Esophagus (tissue), 2 donors: ENCODE results near the gene VSIG2. TPM values are rescaled to one million over a fixed set of nuclear protein-coding genes. Genes with fewer than 3 reads are reported as not detected.

ENCODE experiments used
- H3K27ac ChIP-seq, 2 donors: one replicate each; pipeline ENCODE4 v1.5.1; 2013; ENCODE audit warnings: low read depth in 2 of 2, mild to moderate bottlenecking in 2 of 2, inconsistent platforms in 1 of 2, low read length in 1 of 2, moderate library complexity in 1 of 2
- H3K27me3 ChIP-seq, 2 donors: one replicate each; pipeline ENCODE4 v1.6.1; 2013; ENCODE audit warnings: low read length in 2 of 2, control low read depth in 1 of 2, mild to moderate bottlenecking in 1 of 2; ENCODE audit not compliant: insufficient read depth in 2 of 2, control insufficient read depth in 1 of 2
- H3K36me3 ChIP-seq, 2 donors: one replicate each; pipeline ENCODE4 v1.6.1; 2013; ENCODE audit warnings: low read length in 1 of 2; ENCODE audit not compliant: control insufficient read depth in 2 of 2, insufficient read depth in 2 of 2
- H3K4me1 ChIP-seq, 2 donors: one replicate each; pipeline ENCODE4 v1.6.1; 2013; ENCODE audit warnings: low read length in 1 of 2; ENCODE audit not compliant: control insufficient read depth in 2 of 2, insufficient read depth in 2 of 2
- H3K4me3 ChIP-seq, 2 donors: one replicate each; pipeline ENCODE4 v1.5.1; 2013; ENCODE audit warnings: low read length in 2 of 2, mild to moderate bottlenecking in 2 of 2, low read depth in 1 of 2, moderate library complexity in 1 of 2
- H3K9me3 ChIP-seq, 2 donors: one replicate each; pipeline ENCODE4 v1.6.1; 2013; ENCODE audit warnings: mild to moderate bottlenecking in 2 of 2, low read depth in 1 of 2, low read length in 1 of 2, moderate library complexity in 1 of 2; ENCODE audit not compliant: control insufficient read depth in 2 of 2, insufficient read depth in 1 of 2
- WGBS, 2 donors: extraction: QIAGEN DNeasy Blood & Tissue Kit; methylation state at CpG; one replicate each; pipeline ENCODE4 v1.1.7; 2013; 5-methylcytosine and 5-hydroxymethylcytosine counted together
- polyA plus RNA-seq, 2 donors: library from polyadenylated mRNA; stranded (reverse); fragments of 200-250 nt; gene quantifications; one replicate each; pipeline ENCODE4 v1.2.3, GENCODE V29; 2013
- donor health status: healthy with polysubstance abuse.
- donor health status: Bipolar disorder and iron deficiency.

VSIG2 gene
- polyA plus RNA-seq, 2 donors: 9.7 to 51.4 TPM

GRCh38 chr11:124712392-124712791 is 39.7 kb downstream of the VSIG2 start:
- Histone ChIP-seq H3K9me3 (peaks cover 2% of the 10 kb centered on the region in 2 donors), H3K4me1 (no peaks in the 10 kb centered on the region), H3K4me3 (no peak overlapping the region), H3K27ac (no peak overlapping the region), H3K27me3 (no peaks in the 10 kb centered on the region), H3K36me3 (no peaks in the 10 kb centered on the region)
- WGBS, 2 donors: 63 to 67% methylated on average over 3 of the region's 3 CpGs

- WGBS, 2 donors: 81% methylated on average over 4 of the region's 4 CpGs
- no peak overlapping the region for H3K27ac ChIP-seq
These were observed 44.2 kb downstream of the VSIG2 start for GRCh38 chr11:124707829-124708228.

GRCh38 chr11:124700028-124700427 is 52.0 kb downstream of the VSIG2 start:
- no peak overlapping the region for H3K27ac ChIP-seq
- no peak overlapping the region for H3K4me3 ChIP-seq
- no peaks in the 10 kb centered on the region for H3K9me3 ChIP-seq
- H3K4me1 ChIP-seq: no peaks in the 10 kb centered on the region
- H3K27me3 ChIP-seq: no peaks in the 10 kb centered on the region
- H3K36me3 ChIP-seq: no peaks in the 10 kb centered on the region

More at GRCh38 chr11:124707829-124708228, 44.2 kb downstream of the VSIG2 start:
- Histone ChIP-seq H3K9me3 (peaks cover 2% of the 10 kb centered on the region in 2 donors), H3K36me3 (no peaks in the 10 kb centered on the region), H3K4me1 (no peaks in the 10 kb centered on the region), H3K27me3 (no peaks in the 10 kb centered on the region), H3K4me3 (no peak overlapping the region)

GRCh38 chr11:124699547-124699946 is 52.5 kb downstream of the VSIG2 start:
- WGBS, 2 donors: 74 to 85% methylated on average over 1 of the region's 1 CpG
- Histone ChIP-seq H3K27me3 (no peaks in the 10 kb centered on the region), H3K4me1 (no peaks in the 10 kb centered on the region), H3K36me3 (no peaks in the 10 kb centered on the region), H3K4me3 (no peak overlapping the region), H3K27ac (no peak overlapping the region), H3K9me3 (no peaks in the 10 kb centered on the region)

Other genes with a start within 250 kb of the VSIG2 start
- gene OR8B12, start 208.6 kb downstream of the VSIG2 start, polyA plus RNA-seq: not detected
- gene OR8A1, start 182.3 kb downstream of the VSIG2 start, polyA plus RNA-seq: not detected
- gene PANX3, start 140.8 kb downstream of the VSIG2 start, polyA plus RNA-seq: not detected
- 10 to 100 TPM; 16.5 to 16.9 TPM for gene TBRG1, start 129.4 kb downstream of the VSIG2 start, polyA plus RNA-seq
- gene SIAE, start 78.5 kb downstream of the VSIG2 start, polyA plus RNA-seq: 10 to 100 TPM in 1 of 2 donors, 1 to 10 TPM in 1; 9.0 to 11.6 TPM
- gene SPA17, start 78.4 kb downstream of the VSIG2 start, polyA plus RNA-seq: 1 to 10 TPM; 7.1 to 7.8 TPM
- gene NRGN, start 12.3 kb downstream of the VSIG2 start, polyA plus RNA-seq: 1 to 10 TPM; 1.6 to 3.1 TPM
- gene ESAM, start 10.0 kb upstream of the VSIG2 start, polyA plus RNA-seq: 10 to 100 TPM; 16.8 to 34.1 TPM
- gene MSANTD2, start 48.2 kb upstream of the VSIG2 start, polyA plus RNA-seq: 1 to 10 TPM; 3.8 to 9.3 TPM
- gene ROBO3, start 113.2 kb upstream of the VSIG2 start, polyA plus RNA-seq: 10 to 100 TPM in 1 of 2 donors, 1 to 10 TPM in 1; 8.6 to 20.6 TPM
- gene ROBO4, start 145.6 kb upstream of the VSIG2 start, polyA plus RNA-seq: 1 to 10 TPM; 3.2 TPM
- gene HEPN1, start 167.0 kb upstream of the VSIG2 start, polyA plus RNA-seq: not detected
- under 1 TPM; 0.02 TPM for gene HEPACAM, start 183.8 kb upstream of the VSIG2 start, polyA plus RNA-seq
- under 1 TPM; 0.69 to 0.87 TPM for gene CCDC15, start 201.9 kb upstream of the VSIG2 start, polyA plus RNA-seq